ENCODE results near the gene PACS1. TPM values are rescaled to one million over a fixed set of nuclear protein-coding genes. Genes with fewer than 3 reads are reported as not detected.
"Not testable (repeated sequence)": the region's sequence is repeated elsewhere in the genome, so short reads cannot be mapped to it uniquely, and the experiment has no call there.

Gene PACS1
- total RNA-seq, 1 experiment from 2014 or later, result 41.1 TPM

DNA sequence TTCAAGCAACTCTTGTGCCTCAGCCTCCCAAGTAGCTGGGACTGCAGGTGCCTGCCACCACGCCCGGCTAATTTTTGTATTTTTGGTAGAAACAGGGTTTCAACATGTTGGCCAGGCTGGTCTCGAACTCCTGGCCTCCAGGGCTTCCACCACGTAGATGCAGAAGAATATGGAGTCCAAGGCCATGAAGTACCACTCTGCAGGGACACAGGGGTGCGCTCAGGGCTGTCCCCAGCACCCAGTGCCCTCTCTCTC, 47.0 kb upstream of the PACS1 start:
- H2AFZ ChIP-seq (ENCODE audit: low read depth, low read length, poor library complexity, severe bottlenecking); H3K4me2 ChIP-seq (ENCODE audit: low read length); BruUV-seq (replicated peaks); H3K9ac ChIP-seq (ENCODE audit: low read length); ATAC-seq; RAD21 ChIA-PET (ENCODE audit: low non-redundant PET in 1 of 2, low total read pairs in 2 of 2, uncharacterized antibody in 2 of 2, unreplicated experiment in 2 of 2); DNase-seq (ENCODE audit: low read depth, low spot score); H3K36me3 ChIP-seq (ENCODE audit: control insufficient read depth in 1 of 2, insufficient read depth in 2 of 2, low read length in 2 of 2); H3K9me2 ChIP-seq (ENCODE audit: insufficient read depth); H3K27ac ChIP-seq (ENCODE audit: low read depth, low read length); POLR2A ChIA-PET; H3K9me3 ChIP-seq (ENCODE audit: control insufficient read depth in 1 of 2, insufficient read depth in 1 of 2, low read depth in 1 of 2, low read length in 2 of 2); H3K4me3 ChIP-seq (replicated peaks in 1 of 2; ENCODE audit: low read depth in 1 of 2, low read length in 2 of 2); H3K27me3 ChIP-seq (ENCODE audit: insufficient read depth, low read length); intact Hi-C loops (cut with micrococcal nuclease); H4K20me1 ChIP-seq (ENCODE audit: insufficient read depth); H3K79me2 ChIP-seq (ENCODE audit: insufficient read depth, low read length): not testable (repeated sequence)
- CTCF ChIA-PET, result interaction anchor here (1.4 to 3.0 kb wide), 5 partner anchors 8 to 31 kb away, joined by 4 to 14 read pairs (median 5); partner anchors contain the start of gene SF3B2
- H3K4me1 ChIP-seq (ENCODE audit: control insufficient read depth in 1 of 2, insufficient read depth in 2 of 2, low read length in 2 of 2), result peaks cover 14 to 46% of the 10 kb centered on the region in 2 experiments

GRCh38 chr11:66026017-66026529, 44.0 kb upstream of the PACS1 start, which contains the start of gene CATSPER1:
Gene CATSPER1 (minus strand): TSS chr11:66026479. CDS start chr11:66026379, 100 bp downstream.
- Histone ChIP-seq H3K4me2 (ENCODE audit: low read length) (no peak within 1 kb of the TSS), H3K9ac (ENCODE audit: low read length) (no peak within 1 kb of the TSS), H3K36me3 (ENCODE audit: control insufficient read depth in 1 of 2, insufficient read depth in 2 of 2, low read length in 2 of 2) (no peaks in the 10 kb centered on the region), H3K9me3 (ENCODE audit: control insufficient read depth in 1 of 2, insufficient read depth in 1 of 2, low read depth in 1 of 2, low read length in 2 of 2) (no peaks in the 10 kb centered on the region), H4K20me1 (ENCODE audit: insufficient read depth) (no peaks in the 10 kb centered on the region), H2AFZ (ENCODE audit: low read depth, low read length, poor library complexity, severe bottlenecking) (no peak within 1 kb of the TSS), H3K27ac (ENCODE audit: low read depth, low read length) (no peak within 1 kb of the TSS), H3K9me2 (ENCODE audit: insufficient read depth) (no peaks in the 10 kb centered on the region), H3K27me3 (ENCODE audit: insufficient read depth, low read length) (no peaks in the 10 kb centered on the region), H3K79me2 (ENCODE audit: insufficient read depth, low read length) (no peaks in the 10 kb centered on the region), H3K4me1 (ENCODE audit: control insufficient read depth in 1 of 2, insufficient read depth in 2 of 2, low read length in 2 of 2) (peaks cover 11 to 19% of the 10 kb centered on the region in 2 experiments), H3K4me3 (replicated peaks in 1 of 2; ENCODE audit: low read depth in 1 of 2, low read length in 2 of 2) (no peak within 1 kb of the TSS)
- DNase-seq (ENCODE audit: low read depth, low spot score), result no peak
- intact Hi-C loops (cut with micrococcal nuclease), result no loop called here
- ChIA-PET CTCF (interaction anchor here (1.4 kb wide), 1 partner anchor 19 kb away, joined by 6 read pairs; no protein-coding TSS in a partner anchor), POLR2A (no interaction called here), RAD21 (ENCODE audit: low non-redundant PET in 1 of 2, low total read pairs in 2 of 2, uncharacterized antibody in 2 of 2, unreplicated experiment in 2 of 2) (no interaction called here)
- TF ChIP-seq, protein P1, sequence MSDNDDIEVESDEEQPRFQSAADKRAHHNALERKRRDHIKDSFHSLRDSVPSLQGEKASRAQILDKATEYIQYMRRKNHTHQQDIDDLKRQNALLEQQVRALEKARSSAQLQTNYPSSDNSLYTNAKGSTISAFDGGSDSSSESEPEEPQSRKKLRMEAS (IDR thresholded peaks at IDR 0.05), result no peak
- TF ChIP-seq JUND (IDR thresholded peaks at IDR 0.05) (no peak), CBX3 (IDR thresholded peaks at IDR 0.05; ENCODE audit: low read depth) (no peak), YY1 (IDR thresholded peaks at IDR 0.05; ENCODE audit: extremely low read depth, insufficient replicate concordance, low read depth, low read length) (no peak), SIN3A (IDR thresholded peaks at IDR 0.05; ENCODE audit: low read depth) (no peak)
- ATAC-seq, result no peak
- no TSS peak for BruUV-seq (replicated peaks)

Measured in HCT116 (cell line).